Activated naive CD4-positive, alpha-beta T cell treated with Interleukin-2 at 50 U/mL for 16 hours (primary cell): ENCODE results near the gene TRMT44.
"Not testable (repeated sequence)": the region's sequence is repeated elsewhere in the genome, so short reads cannot be mapped to it uniquely, and the experiment has no call there.

Experiments used
- DNase-seq: peaks from one replicate; pipeline ENCODE4 v3.0.0-alpha.2; 2020

Gene TRMT44

GRCh38 chr4:8407316-8407715, 33.3 kb upstream of the TRMT44 start:
- DNase-seq = no peak

GRCh38 chr4:8407756-8408155, 32.8 kb upstream of the TRMT44 start:
- DNase-seq = no peak

- peak; percentile 49 for DNase-seq
Observed at GRCh38 chr4:8409264-8410065, 31.1 kb upstream of the TRMT44 start.

- DNase-seq = no peak
Observed at GRCh38 chr4:8410066-8410625, 30.4 kb upstream of the TRMT44 start.

GRCh38 chr4:8410641-8411271, 29.8 kb upstream of the TRMT44 start:
- no peak for DNase-seq

GRCh38 chr4:8411351-8412180, 29.0 kb upstream of the TRMT44 start:
- no peak for DNase-seq

- no peak for DNase-seq
Observed at GRCh38 chr4:8412288-8412687, 28.3 kb upstream of the TRMT44 start.

GRCh38 chr4:8414377-8414776, 26.2 kb upstream of the TRMT44 start:
- peak; percentile 75 for DNase-seq

GRCh38 chr4:8417071-8417614, 23.4 kb upstream of the TRMT44 start:
- DNase-seq = no peak

GRCh38 chr4:8419222-8420041, 21.1 kb upstream of the TRMT44 start:
- DNase-seq = peak; percentile 78

- not testable (repeated sequence) for DNase-seq
Observed at GRCh38 chr4:8420151-8420550, 20.4 kb upstream of the TRMT44 start.

GRCh38 chr4:8422327-8422726, 18.2 kb upstream of the TRMT44 start:
- DNase-seq = no peak

GRCh38 chr4:8422786-8423185, 17.8 kb upstream of the TRMT44 start:
- no peak for DNase-seq

GRCh38 chr4:8427262-8427661, 13.3 kb upstream of the TRMT44 start:
- no peak for DNase-seq

GRCh38 chr4:8427761-8428287, 12.8 kb upstream of the TRMT44 start:
- DNase-seq = no peak

GRCh38 chr4:8428288-8429097, 12.1 kb upstream of the TRMT44 start:
- peak; percentile 93 for DNase-seq

- no peak for DNase-seq
Observed at GRCh38 chr4:8431553-8431952, 9.0 kb upstream of the TRMT44 start.

GRCh38 chr4:8433136-8433535, 7.4 kb upstream of the TRMT44 start:
- DNase-seq = no peak

GRCh38 chr4:8434251-8435073, 6.1 kb upstream of the TRMT44 start:
- DNase-seq = no peak

GRCh38 chr4:8435656-8436121, 4.9 kb upstream of the TRMT44 start:
- peak; percentile 33 for DNase-seq
